ENCODE measurements around the gene OXCT2. TPM values are rescaled to one million over a fixed set of nuclear protein-coding genes. Genes with fewer than 3 reads are reported as not detected.

Gene OXCT2
- total and polyA plus RNA-seq, 7 donors, result 0.03 to 0.48 (median 0.23) TPM; not detected in 2

GRCh38 chr1:39761016-39761415 lies 10.1 kb downstream of the OXCT2 start:
- Histone ChIP-seq H3K4me3 (no peak overlapping the region), H3K27ac (no peak overlapping the region), H3K27me3 (ENCODE audit: insufficient read depth in 3 of 3, low read length in 2 of 3) (no peaks in the 10 kb centered on the region), H3K4me1 (no peaks in the 10 kb centered on the region), H3K36me3 (ENCODE audit: insufficient read depth in 1 of 2, low read depth in 1 of 2) (peaks cover 0 to 52% of the 10 kb centered on the region in 2 donors), H3K9me3 (no peaks in the 10 kb centered on the region)
- ATAC-seq (no peak), DNase-seq (no peak)
- WGBS, 3 donors, result 73 to 87% (median 76%) methylated on average over 7 to 9 of the region's 9 CpGs
- TF ChIP-seq CTCF (IDR thresholded peaks at IDR 0.05), result no peak
- intact Hi-C loops (cut with DNase I), result no loop called here

GRCh38 chr1:39760074-39761008 lies 10.8 kb downstream of the OXCT2 start:
- 92 to 93% (median 93%) methylated on average over 16 of the region's 16 CpGs for WGBS, 3 donors
- Histone ChIP-seq H3K9me3 (no peaks in the 10 kb centered on the region), H3K4me3 (no peak overlapping the region), H3K27me3 (ENCODE audit: insufficient read depth in 3 of 3, low read length in 2 of 3) (no peaks in the 10 kb centered on the region), H3K36me3 (ENCODE audit: insufficient read depth in 1 of 2, low read depth in 1 of 2) (peaks cover 0 to 58% of the 10 kb centered on the region in 2 donors), H3K27ac (no peak overlapping the region), H3K4me1 (no peaks in the 10 kb centered on the region)
- intact Hi-C loops (cut with DNase I), result no loop called here
- no peak for TF ChIP-seq CTCF (IDR thresholded peaks at IDR 0.05)
- DNase-seq (no peak), ATAC-seq (no peak)

- no peak for TF ChIP-seq CTCF (IDR thresholded peaks at IDR 0.05)
- peaks cover 0 to 68% of the 10 kb centered on the region in 2 donors for H3K36me3 ChIP-seq (ENCODE audit: insufficient read depth in 1 of 2, low read depth in 1 of 2)
- no peaks in the 10 kb centered on the region for H3K4me1 ChIP-seq
- H3K27ac ChIP-seq, result no peak overlapping the region
- ATAC-seq (no peak), DNase-seq (no peak)
- no peaks in the 10 kb centered on the region for H3K27me3 ChIP-seq (ENCODE audit: insufficient read depth in 3 of 3, low read length in 2 of 3)
- intact Hi-C loops (cut with DNase I), result no loop called here
- no peaks in the 10 kb centered on the region for H3K9me3 ChIP-seq
- H3K4me3 ChIP-seq, result no peak overlapping the region
These were observed 11.8 kb downstream of the OXCT2 start for GRCh38 chr1:39759436-39759726.

- no peaks in the 10 kb centered on the region for H3K27me3 ChIP-seq (ENCODE audit: insufficient read depth in 3 of 3, low read length in 2 of 3)
- intact Hi-C loops (cut with DNase I), result no loop called here
- H3K27ac ChIP-seq, result no peak overlapping the region
- H3K4me1 ChIP-seq, result no peaks in the 10 kb centered on the region
- 89 to 94% (median 92%) methylated on average over 16 of the region's 16 CpGs for WGBS, 3 donors
- no peak for ATAC-seq
- TF ChIP-seq CTCF (IDR thresholded peaks at IDR 0.05), result no peak
- no peak for DNase-seq
- peaks cover 0 to 74% of the 10 kb centered on the region in 2 donors for H3K36me3 ChIP-seq (ENCODE audit: insufficient read depth in 1 of 2, low read depth in 1 of 2)
- H3K4me3 ChIP-seq, result no peak overlapping the region
- no peaks in the 10 kb centered on the region for H3K9me3 ChIP-seq
These were observed 12.4 kb downstream of the OXCT2 start for GRCh38 chr1:39758556-39759435.
